ENCODE measurements around the gene DYNLT4. TPM values are rescaled to one million over a fixed set of nuclear protein-coding genes. Genes with fewer than 3 reads are reported as not detected.

DYNLT4 gene
- polyA plus RNA-seq, 1 of the 3 experiments (the other 2 are of a cell fraction): 0.61 TPM

GRCh38 chr1:44822131-44822701 lies 15.1 kb upstream of the DYNLT4 start:
- Histone ChIP-seq H3K9ac (no peak overlapping the region), H3K27me3 (ENCODE audit: insufficient read depth) (no peaks in the 10 kb centered on the region), H3K79me2 (ENCODE audit: insufficient read depth) (no peaks in the 10 kb centered on the region), H3K4me3 (ENCODE audit: low read depth in 2 of 2, low read length in 1 of 2) (no peak overlapping the region), H3K36me3 (replicated peaks in 1 of 2; ENCODE audit: control insufficient read depth in 1 of 2, insufficient read depth in 2 of 2, low read length in 1 of 2) (peaks cover 0 to 4% of the 10 kb centered on the region in 2 experiments), H4K20me1 (ENCODE audit: insufficient read depth) (no peaks in the 10 kb centered on the region), H3F3A (replicated peaks; ENCODE audit: insufficient read depth) (peaks cover 43% of the 10 kb centered on the region), H3K27ac (ENCODE audit: low read depth in 2 of 2, low read length in 1 of 2) (no peak overlapping the region), H3K9me2 (no peaks in the 10 kb centered on the region), H3K4me1 (ENCODE audit: control insufficient read depth in 1 of 2, insufficient read depth in 2 of 2, low read depth in 1 of 2, low read length in 1 of 2) (peaks cover 5 to 7% of the 10 kb centered on the region in 2 experiments; a peak in 1 of 4 replicates), H3K9me3 (no peaks in the 10 kb centered on the region), H3K4me2 (no peak overlapping the region), H2AFZ (ENCODE audit: low read depth) (no peak overlapping the region)
- DNase-seq: no peak
- ChIA-PET POLR2A (interaction anchor here (1.1 to 1.4 kb wide), 4 partner anchors 8 to 493 kb away, joined by 3 to 4 read pairs (median 4); partner anchors contain the start of gene PLK3), CTCF (interaction anchor here (1.1 to 1.3 kb wide), 5 partner anchors 9 to 478 kb away, joined by 3 to 5 read pairs (median 3); no protein-coding TSS in a partner anchor)
- WGBS (ENCODE audit: low lambda C conversion rate): 100% methylated on average over 1 of the region's 6 CpGs
- TF ChIP-seq CTCF (IDR thresholded peaks at IDR 0.05) (no peak), ELF1 (IDR thresholded peaks at IDR 0.05) (no peak), TCF12 (IDR thresholded peaks at IDR 0.05) (no peak), MAX (IDR thresholded peaks at IDR 0.05; ENCODE audit: low read depth) (no peak), RAD21 (IDR thresholded peaks at IDR 0.05; ENCODE audit: low read length) (no peak), FOXJ3 (CRISPR knock-in tag; IDR thresholded peaks at IDR 0.05) (no peak), MEF2A (IDR thresholded peaks at IDR 0.05; ENCODE audit: borderline replicate concordance, low read depth) (no peak), NFIC (IDR thresholded peaks at IDR 0.05; ENCODE audit: borderline replicate concordance) (no peak)

- Histone ChIP-seq H3K36me3 (replicated peaks in 1 of 2; ENCODE audit: control insufficient read depth in 1 of 2, insufficient read depth in 2 of 2, low read length in 1 of 2) (peaks cover 0 to 9% of the 10 kb centered on the region in 2 experiments), H3K27ac (ENCODE audit: low read depth in 2 of 2, low read length in 1 of 2) (no peak overlapping the region), H4K20me1 (ENCODE audit: insufficient read depth) (no peaks in the 10 kb centered on the region), H3F3A (replicated peaks; ENCODE audit: insufficient read depth) (peaks cover 47% of the 10 kb centered on the region), H3K27me3 (ENCODE audit: insufficient read depth) (no peaks in the 10 kb centered on the region), H3K4me2 (no peak overlapping the region), H3K79me2 (ENCODE audit: insufficient read depth) (no peaks in the 10 kb centered on the region), H3K4me3 (ENCODE audit: low read depth in 2 of 2, low read length in 1 of 2) (no peak overlapping the region), H3K4me1 (ENCODE audit: control insufficient read depth in 1 of 2, insufficient read depth in 2 of 2, low read depth in 1 of 2, low read length in 1 of 2) (peaks cover 5 to 7% of the 10 kb centered on the region in 2 experiments; a peak in 1 of 4 replicates), H2AFZ (ENCODE audit: low read depth) (no peak overlapping the region), H3K9me3 (no peaks in the 10 kb centered on the region), H3K9me2 (no peaks in the 10 kb centered on the region), H3K9ac (no peak overlapping the region)
- CTCF ChIA-PET: interaction anchor here (1.1 to 1.5 kb wide), 6 partner anchors 9 to 479 kb away, joined by 3 to 6 read pairs (median 4); no protein-coding TSS in a partner anchor
- POLR2A ChIA-PET: interaction anchor here (0.6 to 1.4 kb wide), 4 partner anchors 8 to 76 kb away, joined by 3 to 4 read pairs (median 4); partner anchors contain the start of gene PLK3
- DNase-seq: no peak
- WGBS (ENCODE audit: low lambda C conversion rate): 96% methylated on average over 7 of the region's 9 CpGs
- TF ChIP-seq YY1 (IDR thresholded peaks at IDR 0.05; ENCODE audit: low read depth): no peak
- no peak for TF ChIP-seq GABPA (IDR thresholded peaks at IDR 0.05; ENCODE audit: low read depth)
- TF ChIP-seq IRF3 (IDR thresholded peaks at IDR 0.05; ENCODE audit: low read depth, low read length): no peak
- TF ChIP-seq RXRA (IDR thresholded peaks at IDR 0.05; ENCODE audit: borderline replicate concordance, low read depth): no peak
- no peak for TF ChIP-seq RCOR1 (IDR thresholded peaks at IDR 0.05; ENCODE audit: low read length)
- no peak for TF ChIP-seq ELF1 (IDR thresholded peaks at IDR 0.05)
- no peak for TF ChIP-seq PBX3 (IDR thresholded peaks at IDR 0.05)
- TF ChIP-seq MEF2A (IDR thresholded peaks at IDR 0.05; ENCODE audit: borderline replicate concordance, low read depth): no peak
- no peak for TF ChIP-seq ZBTB33 (IDR thresholded peaks at IDR 0.05; ENCODE audit: borderline replicate concordance, low read depth)
- TF ChIP-seq POLR2AphosphoS5 (IDR thresholded peaks at IDR 0.05; ENCODE audit: low read depth, low read length): no peak
- TF ChIP-seq SIN3A (IDR thresholded peaks at IDR 0.05; ENCODE audit: borderline replicate concordance, low read depth, low read length): no peak
- no peak for TF ChIP-seq RAD21 (IDR thresholded peaks at IDR 0.05; ENCODE audit: low read length)
- no peak for TF ChIP-seq GATA2 (CRISPR knock-in tag; IDR thresholded peaks at IDR 0.05)
- TF ChIP-seq TCF12 (IDR thresholded peaks at IDR 0.05): no peak
- no peak for TF ChIP-seq MAX (IDR thresholded peaks at IDR 0.05; ENCODE audit: low read depth)
Observed at GRCh38 chr1:44821240-44821715, 14.1 kb upstream of the DYNLT4 start.
